Fibroblast of the conjunctiva (primary cell): Measurements from ENCODE around the gene CC2D2A.
"Not testable (repeated sequence)": the region's sequence is repeated elsewhere in the genome, so short reads cannot be mapped to it uniquely, and the experiment has no call there.

Experiments used
- DNase-seq: peaks from one replicate; pipeline ENCODE4 v3.0.0-alpha.2; 2010; ENCODE audit warnings: low read depth

The CC2D2A gene

GRCh38 chr4:15516494-15516893 lies 46.8 kb downstream of the CC2D2A start:
- DNase-seq: no peak

DNA sequence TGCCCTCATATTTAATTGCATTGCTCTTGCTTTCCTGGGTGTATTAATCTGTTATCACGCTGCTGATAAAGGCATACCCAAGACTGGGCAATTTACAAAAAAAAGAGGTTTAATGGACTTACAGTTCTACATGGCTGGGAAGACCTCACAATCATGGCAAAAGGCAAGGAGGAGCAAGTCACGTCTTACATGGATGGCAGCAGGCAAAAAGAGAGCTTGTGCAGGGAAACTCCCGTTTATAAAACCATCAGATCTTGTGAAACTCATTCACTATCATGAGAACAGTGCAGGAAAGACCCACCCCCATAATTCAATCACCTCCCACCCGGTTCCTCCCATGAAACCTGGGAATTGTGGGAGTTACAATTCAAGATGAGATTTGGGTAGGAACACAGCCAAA lies 48.0 kb downstream of the CC2D2A start:
- not testable (repeated sequence) for DNase-seq

GRCh38 chr4:15521442-15522039 lies 51.9 kb downstream of the CC2D2A start:
- peak; percentile 68 for DNase-seq

DNA sequence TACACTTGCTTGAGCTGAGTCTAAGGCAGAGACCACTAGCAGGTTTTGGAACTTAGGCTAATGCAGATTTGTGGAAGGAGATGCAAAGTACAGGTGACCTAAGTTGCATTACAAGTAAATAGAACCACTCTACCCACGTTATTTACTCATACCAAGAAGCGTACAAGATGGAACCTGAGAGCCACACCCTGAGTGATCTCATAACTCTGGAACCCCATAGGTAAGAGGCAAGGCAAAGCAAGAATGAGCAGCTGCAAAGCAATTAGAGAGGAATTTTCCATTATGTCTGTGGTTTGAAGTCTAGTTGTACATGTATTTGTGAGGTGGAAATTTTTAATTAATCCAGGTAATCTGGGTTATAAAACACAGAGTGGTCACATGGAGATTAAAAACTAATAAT lies 55.4 kb downstream of the CC2D2A start:
- no peak for DNase-seq

- DNase-seq: no peak
Measured at GRCh38 chr4:15526924-15527592, 57.4 kb downstream of the CC2D2A start.

DNA sequence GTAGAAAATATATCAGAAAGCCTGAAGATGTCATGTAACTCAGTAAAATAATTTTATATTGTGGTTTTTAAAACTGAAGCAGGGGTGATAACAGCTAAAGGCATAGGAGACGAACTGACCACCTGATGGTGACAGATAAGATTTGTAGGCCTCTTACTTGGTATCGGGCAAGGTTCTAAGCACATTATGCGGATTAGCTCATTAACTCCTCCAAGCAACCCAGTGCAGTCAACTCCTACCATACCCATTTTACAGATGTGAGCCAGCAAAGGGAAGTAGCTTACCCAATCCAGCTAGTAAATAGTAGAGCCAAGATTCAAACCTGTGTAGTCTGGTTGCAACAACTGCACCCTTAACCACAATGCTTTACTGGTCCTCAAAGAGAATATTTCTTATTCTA lies 62.1 kb downstream of the CC2D2A start:
- DNase-seq: no peak

DNA sequence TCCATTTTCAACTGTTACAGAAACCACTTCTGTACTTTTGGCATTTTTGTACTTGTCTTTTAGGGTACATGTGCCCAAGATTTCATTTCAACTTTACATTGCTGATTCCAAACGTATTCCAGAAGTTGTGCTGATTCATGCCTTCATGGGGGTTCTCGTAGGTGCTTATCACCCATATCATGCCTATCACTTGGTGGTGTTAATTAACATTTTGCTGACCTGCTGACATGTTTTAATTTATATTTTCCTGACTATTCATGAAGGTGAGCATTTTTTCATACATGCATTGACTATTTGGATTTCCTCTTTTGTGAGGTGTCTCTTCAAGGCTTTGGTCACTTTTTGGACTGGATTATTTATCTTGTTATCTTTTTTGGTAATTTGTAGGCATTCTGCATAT lies 64.1 kb downstream of the CC2D2A start:
- no peak for DNase-seq

GRCh38 chr4:15535599-15535998 lies 65.9 kb downstream of the CC2D2A start:
- DNase-seq: no peak

- DNase-seq: no peak
Measured at GRCh38 chr4:15536552-15537499, 67.1 kb downstream of the CC2D2A start.

DNA sequence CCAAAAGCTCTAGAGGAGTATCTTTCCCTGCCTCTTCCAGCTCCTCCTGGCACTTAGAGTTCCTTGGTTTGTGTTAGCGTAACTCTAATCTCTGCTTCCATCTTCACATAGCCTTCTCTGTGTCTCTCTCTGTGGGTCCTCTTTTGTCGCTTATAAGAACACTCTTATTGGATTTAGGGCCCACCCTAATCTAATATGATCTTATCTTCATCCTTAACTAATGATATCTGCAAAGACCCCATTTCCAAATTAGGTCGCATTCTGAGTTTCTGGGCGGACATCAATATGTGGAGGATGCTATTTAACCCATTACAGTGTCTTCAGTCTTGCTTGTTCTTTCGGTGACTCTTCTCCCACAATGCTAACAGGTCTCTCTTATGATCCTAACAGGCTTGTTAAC lies 72.3 kb downstream of the CC2D2A start:
- no peak for DNase-seq

GRCh38 chr4:15542760-15543159 lies 73.1 kb downstream of the CC2D2A start:
- no peak for DNase-seq

GRCh38 chr4:15543537-15544247 lies 74.0 kb downstream of the CC2D2A start:
- DNase-seq: no peak

DNA sequence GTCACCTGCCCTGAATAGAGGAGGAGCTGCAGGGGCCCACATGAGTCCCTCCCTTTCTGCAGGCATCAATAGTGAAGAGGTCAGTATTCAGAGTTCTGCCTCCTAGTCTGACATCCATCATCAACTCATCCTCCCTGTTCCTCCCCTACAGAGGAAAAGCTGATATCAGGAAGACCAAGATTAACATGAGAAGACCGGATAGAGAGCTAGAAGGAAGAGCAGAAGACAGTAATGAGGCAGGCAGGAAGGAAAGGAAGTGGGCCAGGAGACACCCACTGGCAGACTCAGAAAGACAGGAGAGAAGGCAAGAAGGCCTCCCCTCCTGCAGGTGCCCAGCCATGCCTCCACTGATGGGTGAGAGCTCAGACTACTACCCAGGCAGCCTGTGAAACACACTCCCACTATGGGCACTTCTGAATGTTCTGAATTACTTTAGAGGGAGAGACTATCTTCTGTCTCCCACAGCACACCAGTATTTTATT lies 74.6 kb downstream of the CC2D2A start:
- DNase-seq: no peak

DNA sequence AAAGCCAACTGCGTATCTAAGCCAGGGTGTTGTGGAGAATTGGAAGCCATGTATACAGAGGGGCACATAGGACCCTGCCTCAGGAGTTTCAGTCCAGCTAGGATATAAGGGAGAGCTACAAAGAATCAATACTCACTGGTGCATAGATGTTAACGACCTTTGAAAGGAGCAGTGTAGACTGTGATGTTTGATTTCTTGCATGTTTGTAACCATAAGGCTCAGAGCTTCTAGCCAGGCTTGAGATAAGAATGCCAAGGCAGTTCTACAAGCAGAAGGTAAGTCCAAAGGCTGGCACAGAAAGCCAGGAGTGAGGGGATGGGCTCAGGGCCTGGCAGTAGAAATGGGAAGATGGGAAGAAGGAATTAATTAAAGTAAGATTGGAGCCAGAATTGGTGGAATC lies 75.7 kb downstream of the CC2D2A start:
- no peak for DNase-seq

GRCh38 chr4:15547392-15547791 lies 77.7 kb downstream of the CC2D2A start:
- no peak for DNase-seq

GRCh38 chr4:15550491-15550890 lies 80.8 kb downstream of the CC2D2A start:
- DNase-seq: no peak

DNA sequence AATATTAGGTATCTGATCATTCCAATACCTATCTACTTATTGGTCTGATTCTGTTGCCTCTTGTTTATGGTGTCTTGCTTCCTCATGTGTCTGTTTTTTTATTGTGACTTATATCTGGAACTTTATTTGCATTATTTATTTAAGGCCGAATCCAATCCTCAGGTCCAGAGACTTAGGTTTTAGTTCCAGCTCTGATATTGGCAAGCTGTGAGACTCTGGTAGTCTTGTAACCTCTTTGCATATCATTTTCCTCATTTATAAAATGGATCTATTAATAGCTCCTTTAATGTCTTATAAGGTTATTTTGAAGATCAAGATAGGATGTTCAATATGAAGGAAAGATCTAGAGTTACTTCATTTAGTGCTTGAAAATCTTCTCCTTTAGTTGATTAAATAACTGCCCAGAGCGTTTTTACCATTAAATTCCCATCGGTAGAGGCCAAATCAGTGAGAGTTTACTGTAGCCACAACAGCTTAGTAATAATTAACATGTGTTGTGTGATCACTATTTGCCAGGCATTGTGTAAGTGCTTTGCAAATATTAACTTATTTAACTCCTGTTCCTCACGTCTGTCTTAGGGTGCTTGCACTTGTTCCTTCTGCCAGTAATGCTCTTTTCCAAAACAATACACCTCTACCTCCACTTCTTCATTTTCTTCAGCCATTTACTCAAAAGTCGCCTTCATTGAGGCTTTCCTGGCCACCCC lies 82.2 kb downstream of the CC2D2A start:
- DNase-seq: no peak

DNA sequence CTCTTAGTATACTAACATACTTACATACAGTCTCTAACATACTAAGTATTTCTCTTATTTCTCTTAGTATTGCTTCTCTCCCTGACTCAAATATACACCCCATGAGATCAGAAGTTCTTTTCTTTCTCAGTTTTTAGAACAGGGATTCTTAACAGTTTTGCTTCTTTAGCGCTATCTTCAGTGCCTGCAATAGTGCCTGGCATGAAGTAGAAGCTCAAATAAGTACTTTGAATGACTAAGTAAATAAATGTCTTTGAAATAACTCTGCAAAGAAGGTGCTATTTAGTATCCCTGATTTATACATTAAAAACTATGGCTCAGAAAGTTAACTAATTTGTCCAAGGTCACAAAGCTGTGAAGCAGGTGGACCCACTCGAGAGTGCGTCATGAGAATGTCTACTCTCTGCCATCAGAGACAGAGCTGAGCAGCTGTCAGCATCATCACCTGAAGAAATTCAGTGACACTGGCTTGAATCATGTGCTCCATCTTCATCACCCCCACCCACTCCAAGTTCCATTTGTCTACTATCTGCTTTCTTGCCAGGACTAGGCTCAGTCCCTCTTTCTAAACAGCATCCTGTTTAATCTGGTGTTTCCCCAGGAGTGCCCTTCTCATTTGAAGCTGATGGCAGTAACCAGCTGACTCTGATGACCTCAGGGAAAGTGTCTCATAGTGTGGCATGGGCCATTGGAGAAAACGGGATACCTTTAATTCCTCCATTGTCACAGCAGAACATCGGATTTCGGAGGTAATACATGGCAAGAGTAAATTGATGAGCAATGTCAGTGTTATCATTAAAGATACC lies 83.1 kb downstream of the CC2D2A start:
- no peak for DNase-seq

DNA sequence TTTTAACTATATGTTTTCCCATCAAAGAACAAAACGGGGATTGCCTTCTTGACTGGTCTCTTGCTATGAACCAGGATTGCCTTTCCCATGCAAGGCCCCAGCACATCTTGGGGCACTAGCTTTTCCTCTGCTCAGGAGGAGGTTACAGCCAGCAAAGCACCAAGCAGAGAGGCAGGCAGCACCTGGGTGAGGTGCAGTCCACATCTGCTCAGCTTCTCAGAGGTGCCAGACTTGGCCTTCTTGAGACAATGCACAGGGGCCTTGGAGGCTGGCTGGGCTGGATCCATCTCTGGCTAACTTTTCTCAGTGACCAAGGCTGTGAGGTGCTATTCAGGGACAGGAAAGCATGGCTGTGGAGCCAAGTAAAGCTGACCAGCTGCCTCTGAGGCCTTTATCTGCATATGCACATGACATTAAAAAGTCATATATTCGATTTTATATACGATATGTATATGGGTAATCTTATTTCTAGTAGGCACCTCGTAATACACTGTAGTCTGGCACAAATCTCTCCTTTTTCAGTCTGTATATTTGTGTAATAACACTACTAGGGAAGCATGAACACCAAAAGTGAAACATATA lies 86.9 kb downstream of the CC2D2A start:
- no peak for DNase-seq
